SIG-M5 (cell line): ENCODE results near the gene CDK18.

ENCODE experiments used
- DNase-seq: peaks from one replicate; lab custom pipeline; 2025; lab: John Stamatoyannopoulos, UW

CDK18 gene

DNA sequence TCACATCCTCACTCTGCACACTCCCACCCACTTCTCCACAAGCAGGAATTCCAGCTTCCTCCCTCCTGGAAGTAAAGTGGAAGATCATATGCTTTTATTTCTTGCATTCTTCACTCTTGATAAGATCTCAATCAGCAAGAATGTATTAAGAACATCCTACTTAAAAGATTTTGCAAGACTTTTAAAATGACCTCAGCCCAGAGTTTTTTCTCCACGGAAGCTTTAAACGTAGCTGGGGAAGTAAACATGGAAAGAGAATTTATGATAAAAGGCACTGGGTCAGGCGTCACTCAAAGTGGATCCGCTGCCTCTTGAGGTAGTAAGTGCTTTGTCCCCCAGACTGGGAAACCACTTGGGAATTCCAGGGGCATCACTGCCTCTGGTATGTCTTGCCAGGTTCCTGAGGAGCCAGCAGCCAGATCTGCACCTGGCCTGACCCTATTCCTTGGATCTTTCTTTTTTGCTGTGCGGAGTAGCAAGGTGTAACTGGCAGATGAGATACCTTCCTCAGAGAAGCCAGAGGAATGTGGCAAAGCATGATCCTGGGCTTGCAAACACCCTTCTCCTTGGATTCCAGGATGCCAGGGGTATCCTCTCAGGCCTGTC, 33.9 kb downstream of the CDK18 start:
- no peak for DNase-seq

DNA sequence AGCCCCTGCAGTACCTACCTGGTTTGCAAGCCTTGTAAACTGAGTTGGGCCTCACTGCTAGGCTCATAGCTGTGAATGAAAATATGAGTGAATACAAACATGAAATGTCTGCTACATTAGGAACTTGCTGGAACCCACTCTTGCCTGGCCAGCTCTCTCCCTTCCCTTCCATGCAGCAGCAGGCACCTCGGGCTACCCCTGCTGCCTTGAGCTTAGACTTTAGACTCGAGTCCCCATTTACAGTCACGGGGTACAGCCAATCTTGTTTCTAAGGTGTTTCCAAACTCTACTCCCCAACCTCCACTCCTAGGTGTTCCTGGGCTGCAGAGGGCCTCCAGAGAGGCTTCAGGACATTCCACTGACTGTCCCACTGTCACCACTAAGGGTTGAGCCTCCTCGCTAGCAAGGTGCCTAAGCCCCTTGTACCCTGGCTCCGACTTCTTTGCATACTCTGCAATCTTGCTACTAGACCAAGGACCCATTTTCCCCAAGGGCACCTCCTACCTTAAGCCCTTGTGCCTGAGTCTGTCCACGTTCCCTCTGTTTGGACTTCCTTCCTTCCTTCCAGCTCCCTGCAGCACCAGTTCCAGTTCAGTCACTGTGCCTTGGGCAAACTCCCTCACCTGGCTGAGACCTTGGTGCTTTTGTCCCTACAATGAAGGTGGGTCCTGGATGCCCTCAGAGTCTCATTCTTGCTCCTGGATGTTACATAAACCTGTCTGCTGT, 36.9 kb downstream of the CDK18 start:
- DNase-seq = no peak

DNA sequence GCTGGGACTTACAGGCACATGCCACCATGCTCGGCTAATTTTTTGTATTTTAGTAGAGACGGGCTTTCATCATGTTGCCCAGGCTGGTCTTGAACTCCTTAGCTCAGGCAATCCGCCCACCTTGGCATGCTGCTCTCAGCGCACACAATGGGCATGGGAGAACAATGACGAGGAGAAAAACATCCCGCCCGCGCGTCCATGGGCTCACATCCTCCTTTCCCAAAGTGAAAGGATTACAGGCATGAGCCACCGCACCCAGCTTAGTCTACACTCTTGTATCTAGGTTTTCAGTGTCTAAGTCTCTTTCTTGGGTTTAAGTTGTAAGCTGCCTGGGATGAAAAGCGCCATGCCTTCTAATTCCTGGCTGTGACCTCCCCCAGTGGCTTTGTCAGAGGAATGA, 37.9 kb downstream of the CDK18 start:
- no peak for DNase-seq

DNA sequence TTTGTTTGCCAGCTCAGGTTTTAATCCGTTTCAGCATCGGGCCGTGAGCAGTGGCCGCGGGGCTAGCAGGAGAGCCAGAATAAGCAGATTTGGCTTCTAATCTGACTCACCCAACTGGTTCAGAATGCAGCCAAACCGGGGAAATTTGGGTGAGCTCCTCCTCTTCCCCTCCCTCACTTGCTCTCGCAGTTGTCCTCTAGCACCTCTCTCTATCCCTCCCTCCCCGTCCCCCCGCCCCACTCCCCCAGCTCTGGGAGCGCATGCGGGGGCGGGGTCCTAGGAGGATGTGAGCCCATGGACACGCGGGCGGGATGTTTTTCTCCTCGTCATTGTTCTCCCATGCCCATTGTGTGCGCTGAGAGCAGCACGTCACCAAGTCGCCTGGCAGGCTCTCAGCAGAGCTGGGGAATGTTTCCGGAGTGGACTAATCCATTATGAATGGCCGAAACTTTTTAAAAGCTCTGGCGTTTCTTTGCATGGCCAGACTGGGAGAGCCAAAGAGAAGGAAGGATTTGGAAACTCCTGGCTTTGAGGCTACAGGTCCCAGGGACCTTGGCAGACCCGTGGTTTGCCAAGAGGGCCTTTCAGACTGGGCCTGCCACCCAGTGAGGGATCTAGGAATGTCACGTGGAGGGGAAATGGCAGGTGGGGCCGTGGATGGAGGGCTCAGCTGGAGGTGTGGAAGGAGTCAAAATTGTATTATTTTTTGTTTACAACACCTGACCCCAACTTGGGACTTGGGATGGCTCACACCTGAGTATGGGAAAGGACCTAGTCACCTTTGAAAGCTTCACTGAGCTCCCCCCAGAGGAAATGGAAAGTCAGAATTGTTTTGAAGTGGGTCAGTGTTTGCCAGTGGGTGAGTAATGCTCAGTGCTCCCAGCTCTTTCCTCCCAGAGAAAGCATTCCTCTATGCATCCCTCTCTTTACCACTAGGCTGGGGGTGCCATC, 39.2 kb downstream of the CDK18 start:
- DNase-seq = no peak

DNA sequence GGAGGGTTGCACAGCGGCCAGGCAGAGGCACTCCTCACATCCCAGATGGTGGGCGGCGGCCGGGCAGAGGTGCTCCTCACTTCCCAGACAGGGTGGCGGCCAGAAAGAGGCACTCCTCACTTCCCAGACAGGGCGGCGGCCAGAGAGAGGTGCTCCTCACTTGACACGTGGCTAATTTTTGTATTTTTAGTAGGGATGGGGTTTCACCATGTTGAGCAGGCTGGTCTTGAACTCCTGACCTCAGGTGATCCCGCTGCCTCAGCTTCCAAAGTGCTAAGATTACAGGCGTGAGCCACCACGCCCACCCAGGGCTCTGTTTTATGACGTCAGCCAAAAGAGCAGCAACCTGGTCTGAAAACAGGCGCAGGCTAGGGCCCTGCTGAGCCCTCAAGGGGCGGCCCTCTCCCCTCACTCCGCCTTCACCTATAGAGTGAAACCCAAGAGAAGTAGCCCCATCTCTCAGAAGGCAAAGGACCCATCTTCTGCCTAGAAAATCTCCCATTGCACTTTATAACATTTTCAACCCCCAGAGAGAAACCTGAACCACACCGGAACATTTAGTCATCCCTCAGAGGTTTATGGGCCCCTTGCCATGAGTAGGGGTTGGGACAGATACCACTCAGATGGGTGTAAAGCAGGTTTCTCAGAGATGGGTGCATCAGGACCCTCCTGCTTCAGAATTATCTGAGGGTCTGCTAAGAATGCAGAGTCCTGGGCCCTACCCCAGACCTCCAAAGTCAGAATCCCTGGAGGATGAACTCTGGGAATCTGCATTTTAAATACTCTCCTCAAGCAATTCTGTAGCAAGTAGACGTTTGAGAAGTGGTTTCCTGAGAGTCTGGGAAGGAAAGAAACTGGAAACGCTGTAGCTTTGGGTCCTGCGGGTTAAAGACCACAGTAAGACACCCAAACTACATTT, 40.8 kb downstream of the CDK18 start:
- no peak for DNase-seq

DNA sequence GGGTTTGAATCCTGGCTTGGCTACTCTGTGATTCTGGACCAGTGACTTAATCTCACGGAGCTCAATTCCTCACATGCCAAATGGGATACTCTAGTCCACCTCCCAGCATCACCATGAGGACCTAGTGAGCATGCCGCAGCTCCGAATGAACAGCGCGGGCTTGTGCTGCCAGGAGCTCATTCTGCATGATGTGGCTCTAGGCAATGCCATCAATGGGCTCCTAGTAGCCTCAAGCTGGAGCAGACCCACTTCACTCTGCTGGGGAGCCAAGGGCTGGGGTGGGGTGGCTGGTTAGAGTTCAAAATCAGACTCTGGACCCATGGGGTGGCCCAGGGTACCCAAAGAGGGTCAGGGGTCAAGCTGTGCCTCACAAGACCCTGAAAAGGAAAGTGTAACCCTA, 41.5 kb downstream of the CDK18 start:
- DNase-seq = no peak

DNA sequence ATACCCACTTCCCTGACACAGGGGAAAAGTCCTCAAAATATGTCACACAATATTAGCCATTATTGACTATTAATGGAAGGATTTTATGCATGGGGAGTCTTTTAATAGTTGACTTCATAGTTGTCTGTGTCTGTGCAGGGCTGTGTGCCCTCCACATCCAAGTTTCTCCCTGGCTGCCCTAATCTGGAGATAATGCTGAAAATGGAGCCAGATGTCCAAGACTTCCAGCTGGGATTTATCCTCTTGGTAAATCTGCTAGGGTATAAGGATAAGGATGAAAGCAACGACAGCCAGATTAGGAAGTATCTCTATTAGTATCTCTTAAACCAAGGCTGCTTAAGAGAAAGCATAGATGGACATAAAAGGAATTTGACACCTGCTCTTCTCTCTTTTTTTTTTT, 42.1 kb downstream of the CDK18 start:
- no peak for DNase-seq

DNA sequence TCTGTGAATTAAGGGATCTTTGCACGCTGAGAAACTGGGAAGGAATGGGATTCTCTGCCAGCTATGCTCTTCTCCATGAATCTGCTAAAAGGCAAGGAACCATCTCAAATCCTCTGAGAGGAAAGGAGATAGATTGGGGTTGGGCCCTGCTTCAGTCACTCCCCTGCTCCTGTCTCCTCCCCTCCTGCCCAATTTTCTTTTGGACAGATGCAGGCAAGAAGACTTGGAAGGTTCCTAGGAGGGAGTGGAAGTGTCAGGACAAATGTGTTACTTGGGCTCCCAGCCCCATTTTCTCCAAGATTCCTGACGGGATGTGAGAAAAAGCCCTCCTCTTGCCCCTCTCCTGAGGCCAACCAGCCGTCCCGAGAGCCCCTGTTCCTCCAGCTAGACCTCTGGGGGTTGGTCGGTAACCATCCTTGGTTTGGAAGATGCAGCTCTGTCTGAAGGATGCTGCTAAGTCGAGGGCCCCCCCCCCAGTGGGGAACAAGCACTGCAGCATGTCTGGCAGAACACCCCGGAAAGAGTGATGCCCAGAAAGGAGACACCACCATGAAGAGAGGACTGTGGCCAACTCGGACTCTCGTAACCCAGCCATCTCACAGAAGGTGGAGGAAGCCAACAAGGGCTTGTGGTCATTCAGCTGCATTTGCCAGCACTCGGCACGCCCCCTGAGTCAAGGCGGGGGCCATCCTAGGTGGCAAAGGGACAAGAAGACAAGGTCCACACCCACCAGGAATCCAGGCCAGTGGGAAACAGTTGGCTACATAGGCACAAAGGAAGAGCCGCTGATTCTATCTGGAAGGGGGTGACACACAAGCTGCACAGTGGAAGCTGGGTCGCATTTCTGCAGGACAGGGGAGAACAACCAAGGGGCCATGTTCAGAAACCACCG, 43.7 kb downstream of the CDK18 start:
- DNase-seq = no peak

DNA sequence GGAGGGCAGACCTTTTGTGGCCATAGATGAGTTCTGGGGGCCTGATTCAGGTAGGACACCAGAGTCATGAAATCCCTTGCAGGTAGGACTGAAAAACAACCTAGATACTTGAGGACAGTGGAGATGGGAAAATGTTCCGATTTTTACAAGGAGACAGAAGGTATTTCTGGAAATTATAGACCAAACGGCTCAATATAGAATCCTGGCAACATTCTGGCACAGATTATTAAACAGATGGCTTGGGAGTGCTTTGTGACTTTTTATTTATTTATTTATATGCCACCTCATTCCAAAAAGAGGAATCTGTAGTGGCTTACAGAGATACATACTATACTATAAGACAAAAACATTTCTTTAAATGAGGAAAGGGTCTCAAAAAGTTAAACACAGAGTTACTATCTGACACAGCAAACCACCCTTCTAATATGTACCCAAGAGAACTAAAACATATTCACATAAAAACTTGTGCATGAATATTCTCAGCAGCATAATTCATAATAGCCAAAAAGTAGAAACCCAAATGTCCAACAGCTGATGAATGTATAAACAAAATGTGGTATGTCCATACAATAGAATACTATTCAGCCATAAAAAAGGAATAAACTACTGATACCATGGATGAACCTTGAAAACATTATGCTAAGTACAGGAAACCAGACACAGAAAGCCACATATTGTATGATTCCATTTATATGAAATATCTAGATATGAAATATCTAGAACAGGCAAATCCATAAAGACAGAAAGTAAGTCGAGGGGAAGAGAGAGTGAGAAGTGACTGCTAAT, 49.8 kb downstream of the CDK18 start:
- no peak for DNase-seq

DNA sequence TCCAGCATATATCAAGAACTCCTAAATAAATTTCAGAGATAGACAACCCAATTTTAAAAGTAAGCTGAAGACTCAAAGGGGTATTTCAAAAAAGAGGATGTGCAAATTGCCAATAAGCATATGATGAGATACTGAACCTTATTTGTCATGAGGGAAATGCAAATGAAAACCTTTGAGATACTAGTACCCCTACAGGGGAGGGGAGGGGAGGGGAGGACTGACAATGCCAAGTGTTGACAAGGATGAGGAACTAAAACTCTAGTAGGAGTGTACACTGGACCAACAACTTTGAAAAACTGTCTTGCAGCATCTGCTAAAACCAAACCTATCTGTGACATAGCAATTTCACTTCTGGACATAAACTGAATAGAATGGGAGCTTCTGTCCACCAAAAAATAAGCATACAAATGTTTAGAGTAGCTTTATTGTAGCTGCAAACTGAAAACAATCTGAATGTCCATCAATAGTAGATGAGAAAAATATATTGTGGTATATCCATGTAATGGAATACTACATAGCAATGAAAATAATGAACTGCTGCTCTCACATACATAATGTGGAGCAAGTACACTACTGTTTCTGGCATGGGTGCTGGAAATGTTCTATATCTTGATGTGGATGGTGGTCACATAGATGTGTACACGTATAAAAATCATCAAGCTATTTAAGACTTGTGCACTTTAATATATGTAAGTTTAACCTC, 57.2 kb downstream of the CDK18 start:
- DNase-seq = no peak

DNA sequence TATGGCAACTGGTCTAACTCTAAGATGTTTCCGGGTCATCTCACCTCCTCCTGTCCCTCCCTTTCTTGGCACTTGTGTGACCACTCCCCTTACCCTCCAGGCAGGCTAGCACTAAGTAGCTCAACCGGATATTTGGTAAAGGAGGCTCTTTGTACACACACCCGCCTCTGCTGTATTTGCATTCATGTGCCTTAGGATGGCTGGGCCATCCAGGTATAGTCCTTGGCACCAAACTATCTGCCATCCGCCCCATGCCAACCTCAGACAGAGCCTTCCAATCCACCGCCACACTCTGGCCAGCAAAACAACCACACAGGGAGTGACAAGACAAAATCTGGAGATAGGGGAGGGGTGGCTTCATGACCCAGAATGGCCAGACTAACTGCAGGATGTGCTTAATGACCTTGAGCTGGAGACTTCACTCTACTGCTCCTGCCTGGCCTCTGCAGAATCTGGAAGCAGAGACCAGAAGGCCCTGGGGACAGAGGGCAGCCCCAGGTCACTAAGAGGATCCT, 59.5 kb downstream of the CDK18 start:
- no peak for DNase-seq

DNA sequence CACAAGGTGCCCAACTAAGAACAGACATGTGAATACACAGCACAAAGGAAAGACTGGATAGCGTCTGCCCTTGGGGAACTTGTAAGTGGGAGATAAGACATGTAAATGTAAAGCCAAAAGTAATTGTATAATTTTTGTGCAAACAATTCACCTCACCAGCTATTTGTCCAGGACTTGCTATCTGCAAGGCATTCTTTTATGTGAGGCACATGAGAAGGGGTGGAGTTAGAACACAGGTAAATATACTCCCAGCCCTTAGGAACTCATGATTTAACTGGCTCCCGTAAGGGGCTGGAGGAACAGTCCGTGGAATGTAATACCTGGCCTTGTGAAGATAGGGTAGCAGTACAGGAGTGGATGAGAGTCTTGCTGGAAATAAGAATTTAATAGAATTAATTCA, 61.3 kb downstream of the CDK18 start:
- no peak for DNase-seq

DNA sequence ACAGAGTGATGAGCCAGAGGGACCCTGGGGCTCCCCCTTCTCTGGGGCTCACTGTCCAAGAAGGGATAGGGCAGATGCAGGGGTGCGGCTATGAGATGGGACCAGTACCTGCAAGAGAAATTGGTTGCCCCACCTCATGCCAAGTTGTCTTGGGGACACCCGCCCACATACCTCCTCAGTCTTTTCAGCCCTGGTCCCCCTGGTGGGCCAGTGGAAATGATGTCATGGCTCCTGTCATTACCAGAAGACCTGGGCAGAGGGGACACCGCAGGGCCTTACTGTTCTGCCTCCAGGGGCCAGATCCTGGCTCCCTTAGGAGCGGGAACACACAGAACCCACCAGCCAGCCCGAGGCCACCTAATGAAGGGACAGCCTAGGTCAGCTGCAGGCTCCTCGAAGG, 63.2 kb downstream of the CDK18 start:
- DNase-seq = no peak

DNA sequence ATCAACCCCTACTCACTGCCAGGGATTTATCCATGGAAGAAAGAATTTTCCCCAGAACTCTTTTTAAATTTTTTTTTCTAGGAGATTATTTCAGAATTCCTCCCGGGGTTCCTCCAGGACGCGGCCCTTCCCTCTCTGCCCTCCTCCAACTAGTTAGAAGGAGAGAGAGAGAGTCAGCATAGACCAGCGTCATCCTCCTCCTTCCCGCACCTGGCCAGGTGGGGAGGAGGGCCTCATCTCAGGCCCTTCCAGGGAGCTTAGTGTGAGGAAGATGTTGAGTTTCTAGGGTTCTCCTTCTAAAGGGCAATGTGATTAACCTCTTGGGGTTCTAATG, 63.6 kb downstream of the CDK18 start:
- DNase-seq = no peak

DNA sequence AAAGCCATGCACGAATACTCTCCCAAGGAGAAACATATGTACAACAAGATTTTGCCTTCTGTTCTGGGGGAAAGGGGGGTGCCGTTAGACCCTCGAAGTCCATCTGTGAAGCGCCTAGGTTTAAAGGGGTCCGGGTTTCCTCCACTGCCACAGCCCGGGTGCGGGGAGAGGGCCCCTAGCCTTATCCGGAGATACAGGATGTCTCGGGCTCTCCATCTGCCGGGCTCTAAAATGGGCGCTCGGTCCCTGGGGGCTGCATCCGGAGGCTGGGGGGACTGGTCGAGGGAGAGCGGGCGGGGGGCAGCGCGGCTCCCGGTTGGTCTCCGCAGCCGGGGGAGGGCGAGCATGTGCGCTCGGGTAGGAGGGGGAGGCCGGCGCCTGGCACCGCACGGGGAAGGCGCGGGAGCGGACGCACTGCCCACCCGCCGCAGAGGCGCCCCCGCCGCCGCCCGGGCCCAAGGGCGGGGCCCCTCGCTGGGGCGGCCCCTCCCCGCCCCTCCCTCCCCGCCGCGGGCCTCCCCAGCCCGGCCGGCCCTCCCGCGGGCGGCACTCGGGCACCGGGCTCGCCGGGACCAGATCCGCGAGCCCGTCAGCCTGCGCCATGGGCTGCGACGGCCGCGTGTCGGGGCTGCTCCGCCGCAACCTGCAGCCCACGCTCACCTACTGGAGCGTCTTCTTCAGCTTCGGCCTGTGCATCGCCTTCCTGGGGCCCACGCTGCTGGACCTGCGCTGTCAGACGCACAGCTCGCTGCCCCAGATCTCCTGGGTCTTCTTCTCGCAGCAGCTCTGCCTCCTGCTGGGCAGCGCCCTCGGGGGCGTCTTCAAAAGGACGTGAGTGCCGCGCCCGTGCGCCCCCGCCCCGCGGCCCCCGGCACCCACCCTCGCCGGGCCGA, 64.2 kb downstream of the CDK18 start:
- DNase-seq = no peak

DNA sequence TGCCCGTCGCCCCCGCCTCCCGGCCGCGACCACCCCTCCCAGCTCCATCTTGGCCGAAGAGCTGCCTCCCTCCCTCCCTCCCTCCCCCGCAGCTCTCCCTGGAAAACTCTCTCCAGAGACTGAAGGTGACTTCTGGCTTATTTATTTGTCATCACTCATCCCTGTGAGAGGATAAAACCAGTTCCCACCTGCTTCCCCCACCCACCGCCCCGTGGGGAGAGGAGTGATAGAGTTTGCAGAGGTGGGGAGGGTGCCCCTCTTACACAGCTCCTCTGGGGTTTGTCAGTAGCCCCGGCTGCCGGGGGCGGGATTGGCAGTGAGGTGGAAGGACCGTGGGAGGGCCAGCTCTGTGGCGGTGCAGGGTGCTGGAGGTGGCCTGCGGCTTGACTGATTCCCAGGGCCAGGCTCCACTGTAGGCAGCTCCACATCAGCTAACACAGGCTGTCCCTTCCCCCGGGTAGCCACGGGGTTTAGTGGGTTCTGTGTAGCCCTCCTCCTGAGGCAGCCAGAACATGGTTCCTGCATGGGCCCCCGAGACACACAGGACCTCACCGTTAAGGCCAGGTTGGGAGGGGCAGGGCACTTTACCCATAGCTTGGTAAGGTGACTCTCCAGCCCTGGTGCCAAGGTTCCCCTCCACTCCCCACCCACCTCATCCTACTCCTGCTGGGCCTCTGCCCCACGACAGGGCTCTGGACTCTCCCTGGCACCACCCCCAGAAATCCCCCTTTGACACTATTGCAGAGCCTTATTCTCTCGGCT, 65.1 kb downstream of the CDK18 start:
- no peak for DNase-seq

DNA sequence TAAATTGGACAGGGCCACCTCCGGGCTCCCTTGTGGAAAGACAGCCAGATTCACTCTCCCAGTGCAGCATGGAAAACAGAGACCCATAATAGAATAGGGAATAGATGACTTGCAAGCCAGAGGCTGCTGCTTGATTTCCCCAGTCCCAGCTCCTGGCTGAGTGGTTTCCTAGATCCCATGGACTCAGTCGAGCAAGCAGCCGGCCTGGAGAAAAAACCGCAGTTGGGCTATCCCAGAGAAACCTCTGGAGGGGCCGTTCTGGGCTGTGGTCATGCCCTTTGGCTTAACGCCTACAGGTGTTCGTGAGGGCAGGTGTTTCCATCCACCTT, 65.7 kb downstream of the CDK18 start:
- DNase-seq = no peak
